HepG2 (cell line): Measurements from ENCODE around the gene KAZALD1. TPM values are rescaled to one million over a fixed set of nuclear protein-coding genes. Genes with fewer than 3 reads are reported as not detected.

Experiments used
- AGO1 ChIP-seq: fragments of 200-400 bp; formaldehyde crosslinking; IDR thresholded peaks from 2 replicates; pipeline ENCODE4 v1.6.1; 2017; ENCODE audit warnings: mild to moderate bottlenecking, low read depth, low read length, moderate library complexity; ENCODE audit not compliant: poor library complexity, severe bottlenecking
- ARNT2 ChIP-seq: sonication (generic); formaldehyde crosslinking; IDR thresholded peaks from 2 replicates; pipeline ENCODE4 v1.8.0; 2022; ENCODE audit warnings: mild to moderate bottlenecking, low read depth, missing genetic modification reagents, moderate library complexity
- CTCF ChIP-seq: sonication (generic); formaldehyde crosslinking; IDR thresholded peaks from 2 replicates; pipeline ENCODE4 v1.5.0; 2020; ENCODE audit warnings: mild to moderate bottlenecking, missing genetic modification reagents, moderate library complexity
- FOSL2 ChIP-seq: sonication (generic); formaldehyde crosslinking; IDR thresholded peaks from 2 replicates; pipeline ENCODE4 v1.4.0; 2020; ENCODE audit warnings: missing genetic modification reagents
- IKZF4 ChIP-seq: sonication (generic); formaldehyde crosslinking; IDR thresholded peaks from 2 replicates; pipeline ENCODE4 v1.5.1; 2020; ENCODE audit warnings: borderline replicate concordance, mild to moderate bottlenecking, low read depth, missing genetic modification reagents; ENCODE audit errors: not compliant biosample characterization
- SNRNP70 ChIP-seq: fragments of 200-400 bp; formaldehyde crosslinking; IDR thresholded peaks from 2 replicates; pipeline ENCODE4 v1.6.1; 2017; ENCODE audit warnings: mild to moderate bottlenecking, low read depth, low read length, moderate library complexity
- YEATS2 ChIP-seq: sonication (generic); formaldehyde crosslinking; IDR thresholded peaks from 2 replicates; pipeline ENCODE4 v1.4.0; 2020; ENCODE audit warnings: missing genetic modification reagents, borderline replicate concordance
- ZBTB20 ChIP-seq: sonication (generic); formaldehyde crosslinking; IDR thresholded peaks from 2 replicates; pipeline ENCODE4 v1.8.1; 2023; ENCODE audit warnings: missing genetic modification reagents, low read depth, mild to moderate bottlenecking, borderline replicate concordance
- ZBTB3 ChIP-seq: sonication (generic); formaldehyde crosslinking; IDR thresholded peaks from 2 replicates; pipeline ENCODE4 v1.4.0; 2020; ENCODE audit warnings: low read depth, mild to moderate bottlenecking, moderate library complexity, missing genetic modification reagents, borderline replicate concordance
- ZNF687 ChIP-seq: sonication (generic); formaldehyde crosslinking; IDR thresholded peaks from 2 replicates; pipeline ENCODE4 v1.5.1; 2020; ENCODE audit warnings: mild to moderate bottlenecking, missing genetic modification reagents, moderate library complexity
- polyA plus RNA-seq, 8 experiments: library from polyadenylated mRNA; depleted of rRNA in 3 of 8; stranded (reverse) in 7 of 8; unstranded in 1 of 8; fragments of >200 nt; fragmentation: Illumina TruSeq in 4 of 8; extraction: Trizol in 4 of 8; gene quantifications; 2 replicates each; pipeline versions ENCODE4 v1.2.1 to v1.2.3, GENCODE V29; 2011 to 2016; ENCODE audit warnings: low read depth in 4 of 8, missing spikeins in 1 of 8, mixed read lengths in 1 of 8; ENCODE audit not compliant: insufficient read depth in 1 of 8
- total RNA-seq, 5 experiments: library from RNA; depleted of rRNA; stranded (reverse); fragments of >200 nt; fragmentation: Illumina TruSeq; extraction: Trizol; gene quantifications; 2 replicates each; pipeline ENCODE4 v1.2.3, GENCODE V29; 2016; ENCODE audit warnings: low read depth in 1 of 5
- TF ChIP-seq, protein P1 (sequence below): sonication (generic); formaldehyde crosslinking; IDR thresholded peaks from 2 replicates; pipeline ENCODE4 v1.5.0; 2020; ENCODE audit warnings: mild to moderate bottlenecking, missing genetic modification reagents
- TF ChIP-seq, protein P2 (sequence below), 2 experiments: IDR thresholded peaks; 2 replicates each; pipeline ENCODE4 v1.6.1; 2011 to 2012; ENCODE audit warnings: low read length in 2 of 2, borderline replicate concordance in 1 of 2, low read depth in 1 of 2, mild to moderate bottlenecking in 1 of 2, moderate library complexity in 1 of 2
- TF ChIP-seq, protein P3 (sequence below): sonication (generic); formaldehyde crosslinking; IDR thresholded peaks from 2 replicates; pipeline ENCODE4 v1.4.0; 2020; ENCODE audit warnings: low read depth, mild to moderate bottlenecking, missing genetic modification reagents

Gene KAZALD1
- total and polyA plus RNA-seq, 2 of the 13 experiments (the other 11 are each of a cell fraction or from before 2014, with no cell fraction given): 16.7 to 27.7 TPM

DNA sequence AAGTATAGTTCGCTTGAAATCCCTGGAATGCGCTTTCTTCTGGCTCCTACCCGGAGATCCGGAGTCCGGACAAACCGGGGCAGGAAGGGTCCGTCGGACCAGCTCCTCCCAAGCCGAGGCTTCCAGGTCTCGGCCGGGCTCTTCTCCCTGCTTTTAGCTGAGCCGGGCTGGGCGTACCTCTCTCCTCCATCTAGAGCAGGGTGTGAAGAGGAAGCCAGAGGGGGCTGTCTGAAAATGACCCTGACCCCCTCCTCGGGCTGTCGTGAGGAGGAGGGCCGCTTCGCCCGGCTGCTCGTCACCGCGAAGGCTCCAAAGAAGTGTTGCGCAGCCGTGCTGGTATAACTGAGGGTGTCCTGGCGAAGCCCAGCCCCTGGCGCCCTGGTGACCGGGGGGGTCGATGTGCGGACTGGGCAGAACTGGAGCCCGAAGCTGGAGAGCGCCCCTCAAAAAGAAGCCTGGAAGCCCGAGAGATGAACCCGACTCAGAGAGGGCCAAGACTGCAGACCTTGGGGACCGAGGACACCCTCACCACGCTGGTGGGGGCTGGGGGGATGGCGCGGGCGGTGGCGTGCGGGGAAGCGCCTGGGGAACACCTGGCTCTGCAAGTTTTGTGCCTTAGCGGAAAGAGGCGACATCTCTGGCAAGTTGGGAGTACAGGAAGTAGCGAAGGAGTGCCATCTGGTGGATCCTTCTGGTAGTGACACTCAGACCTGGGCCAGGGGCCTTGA, 5.7 kb downstream of the KAZALD1 start (continued):
- TF ChIP-seq CTCF (CRISPR knock-in tag): peak; percentile 88
- no peak for TF ChIP-seq ZBTB20 (CRISPR knock-in tag)
- TF ChIP-seq, protein P1, sequence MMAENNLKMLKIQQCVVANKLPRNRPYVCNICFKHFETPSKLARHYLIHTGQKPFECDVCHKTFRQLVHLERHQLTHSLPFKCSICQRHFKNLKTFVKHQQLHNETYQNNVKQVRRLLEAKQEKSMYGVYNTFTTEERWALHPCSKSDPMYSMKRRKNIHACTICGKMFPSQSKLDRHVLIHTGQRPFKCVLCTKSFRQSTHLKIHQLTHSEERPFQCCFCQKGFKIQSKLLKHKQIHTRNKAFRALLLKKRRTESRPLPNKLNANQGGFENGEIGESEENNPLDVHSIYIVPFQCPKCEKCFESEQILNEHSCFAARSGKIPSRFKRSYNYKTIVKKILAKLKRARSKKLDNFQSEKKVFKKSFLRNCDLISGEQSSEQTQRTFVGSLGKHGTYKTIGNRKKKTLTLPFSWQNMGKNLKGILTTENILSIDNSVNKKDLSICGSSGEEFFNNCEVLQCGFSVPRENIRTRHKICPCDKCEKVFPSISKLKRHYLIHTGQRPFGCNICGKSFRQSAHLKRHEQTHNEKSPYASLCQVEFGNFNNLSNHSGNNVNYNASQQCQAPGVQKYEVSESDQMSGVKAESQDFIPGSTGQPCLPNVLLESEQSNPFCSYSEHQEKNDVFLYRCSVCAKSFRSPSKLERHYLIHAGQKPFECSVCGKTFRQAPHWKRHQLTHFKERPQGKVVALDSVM: no peak
- TF ChIP-seq FOSL2: no peak
- TF ChIP-seq, protein P2, sequence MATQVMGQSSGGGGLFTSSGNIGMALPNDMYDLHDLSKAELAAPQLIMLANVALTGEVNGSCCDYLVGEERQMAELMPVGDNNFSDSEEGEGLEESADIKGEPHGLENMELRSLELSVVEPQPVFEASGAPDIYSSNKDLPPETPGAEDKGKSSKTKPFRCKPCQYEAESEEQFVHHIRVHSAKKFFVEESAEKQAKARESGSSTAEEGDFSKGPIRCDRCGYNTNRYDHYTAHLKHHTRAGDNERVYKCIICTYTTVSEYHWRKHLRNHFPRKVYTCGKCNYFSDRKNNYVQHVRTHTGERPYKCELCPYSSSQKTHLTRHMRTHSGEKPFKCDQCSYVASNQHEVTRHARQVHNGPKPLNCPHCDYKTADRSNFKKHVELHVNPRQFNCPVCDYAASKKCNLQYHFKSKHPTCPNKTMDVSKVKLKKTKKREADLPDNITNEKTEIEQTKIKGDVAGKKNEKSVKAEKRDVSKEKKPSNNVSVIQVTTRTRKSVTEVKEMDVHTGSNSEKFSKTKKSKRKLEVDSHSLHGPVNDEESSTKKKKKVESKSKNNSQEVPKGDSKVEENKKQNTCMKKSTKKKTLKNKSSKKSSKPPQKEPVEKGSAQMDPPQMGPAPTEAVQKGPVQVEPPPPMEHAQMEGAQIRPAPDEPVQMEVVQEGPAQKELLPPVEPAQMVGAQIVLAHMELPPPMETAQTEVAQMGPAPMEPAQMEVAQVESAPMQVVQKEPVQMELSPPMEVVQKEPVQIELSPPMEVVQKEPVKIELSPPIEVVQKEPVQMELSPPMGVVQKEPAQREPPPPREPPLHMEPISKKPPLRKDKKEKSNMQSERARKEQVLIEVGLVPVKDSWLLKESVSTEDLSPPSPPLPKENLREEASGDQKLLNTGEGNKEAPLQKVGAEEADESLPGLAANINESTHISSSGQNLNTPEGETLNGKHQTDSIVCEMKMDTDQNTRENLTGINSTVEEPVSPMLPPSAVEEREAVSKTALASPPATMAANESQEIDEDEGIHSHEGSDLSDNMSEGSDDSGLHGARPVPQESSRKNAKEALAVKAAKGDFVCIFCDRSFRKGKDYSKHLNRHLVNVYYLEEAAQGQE (IDR thresholded peaks at IDR 0.05; ENCODE audit: borderline replicate concordance in 1 of 2, low read depth in 1 of 2, low read length in 2 of 2): peak in 1 of 2 experiments; percentile 63; a peak in 1 of 4 replicates
- peak; percentile 37 for TF ChIP-seq IKZF4 (CRISPR knock-in tag)
- TF ChIP-seq ZBTB3: no peak
- peak; percentile 98 for TF ChIP-seq AGO1
- TF ChIP-seq, protein P3, sequence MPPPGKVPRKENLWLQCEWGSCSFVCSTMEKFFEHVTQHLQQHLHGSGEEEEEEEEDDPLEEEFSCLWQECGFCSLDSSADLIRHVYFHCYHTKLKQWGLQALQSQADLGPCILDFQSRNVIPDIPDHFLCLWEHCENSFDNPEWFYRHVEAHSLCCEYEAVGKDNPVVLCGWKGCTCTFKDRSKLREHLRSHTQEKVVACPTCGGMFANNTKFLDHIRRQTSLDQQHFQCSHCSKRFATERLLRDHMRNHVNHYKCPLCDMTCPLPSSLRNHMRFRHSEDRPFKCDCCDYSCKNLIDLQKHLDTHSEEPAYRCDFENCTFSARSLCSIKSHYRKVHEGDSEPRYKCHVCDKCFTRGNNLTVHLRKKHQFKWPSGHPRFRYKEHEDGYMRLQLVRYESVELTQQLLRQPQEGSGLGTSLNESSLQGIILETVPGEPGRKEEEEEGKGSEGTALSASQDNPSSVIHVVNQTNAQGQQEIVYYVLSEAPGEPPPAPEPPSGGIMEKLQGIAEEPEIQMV: no peak
- TF ChIP-seq YEATS2 (CRISPR knock-in tag): peak; percentile 25; the same call in 1 of the 2 replicates
- peak; percentile 55; the same call in 1 of the 2 replicates for TF ChIP-seq ARNT2
- no peak for TF ChIP-seq SNRNP70
- peak; percentile 85 for TF ChIP-seq ZNF687
